ENCODE measurements around the gene TMEM8B.

GRCh38 chr9:35811381-35812024 lies 17.5 kb upstream of the TMEM8B start:
- TF ChIP-seq CTCF (IDR thresholded peaks at IDR 0.05; ENCODE audit: low read length) (no peak), EZH2 (optimal IDR thresholded peaks at IDR 0.05; ENCODE audit: low read depth, low read length) (no peak)
